GM21390 (cell line): Measurements from ENCODE around the gene FLYWCH2.

Experiments used
- ATAC-seq: cut with Tn5 transposase; IDR thresholded peaks from one replicate; pipeline ENCODE4 v1.9.1; 2021; ENCODE audit not compliant: unreplicated experiment

The FLYWCH2 gene

DNA sequence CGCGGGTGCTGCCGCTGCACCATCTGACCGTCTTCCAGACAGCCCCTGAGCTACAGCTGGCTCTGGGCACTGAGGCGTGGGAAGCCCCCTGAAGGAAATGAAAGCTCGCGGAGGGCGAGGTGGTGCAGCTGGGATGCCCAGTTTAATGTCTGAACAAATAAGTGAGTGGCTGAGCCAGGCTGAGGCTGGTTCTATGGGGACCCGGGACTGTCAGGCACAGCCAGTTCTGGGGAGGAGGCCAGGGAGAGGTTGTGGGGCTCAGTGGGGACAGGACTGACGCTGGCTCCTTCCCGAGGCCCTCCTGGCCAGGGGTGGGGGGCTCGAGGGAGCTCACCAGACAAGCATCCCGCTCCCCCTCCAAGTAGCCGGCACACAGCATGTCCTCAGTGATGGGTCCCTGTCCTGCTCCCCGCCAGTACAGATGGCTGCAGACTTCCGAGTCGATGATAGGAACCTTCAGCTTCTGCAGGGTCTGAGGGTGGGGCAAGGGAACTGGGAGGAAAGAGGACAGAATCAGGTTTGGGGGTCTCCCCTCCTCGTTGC is 29.4 kb upstream of the FLYWCH2 start:
- ATAC-seq, result no peak

DNA sequence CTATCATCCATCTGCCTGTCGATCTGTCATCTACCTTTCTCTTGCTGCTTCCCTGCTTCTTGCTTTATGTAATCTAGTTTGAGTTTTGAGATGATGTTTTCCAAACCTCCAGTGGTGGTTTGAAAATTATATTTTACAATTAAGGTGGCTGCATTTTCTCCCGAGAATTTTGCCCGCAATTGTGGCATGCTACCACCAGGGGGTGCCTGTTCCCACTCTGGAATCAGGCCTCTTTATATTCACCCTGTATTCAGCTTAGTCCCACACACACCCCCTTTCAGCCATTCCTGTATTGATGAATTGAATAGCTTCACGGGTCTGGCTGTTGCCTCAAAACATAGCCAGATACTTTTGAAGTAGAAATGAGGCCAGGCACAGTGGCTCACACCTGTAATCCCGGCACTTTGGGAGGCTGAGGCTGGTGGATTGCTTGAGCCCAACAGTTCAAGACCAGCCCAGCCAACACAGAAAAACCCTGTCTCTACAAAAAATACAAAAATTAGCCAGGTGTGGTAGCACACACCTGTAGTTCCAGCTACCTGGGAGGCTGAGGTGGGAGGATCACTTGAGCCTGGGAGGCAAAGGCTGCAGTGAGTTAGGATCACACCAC is 28.2 kb upstream of the FLYWCH2 start:
- no peak for ATAC-seq

DNA sequence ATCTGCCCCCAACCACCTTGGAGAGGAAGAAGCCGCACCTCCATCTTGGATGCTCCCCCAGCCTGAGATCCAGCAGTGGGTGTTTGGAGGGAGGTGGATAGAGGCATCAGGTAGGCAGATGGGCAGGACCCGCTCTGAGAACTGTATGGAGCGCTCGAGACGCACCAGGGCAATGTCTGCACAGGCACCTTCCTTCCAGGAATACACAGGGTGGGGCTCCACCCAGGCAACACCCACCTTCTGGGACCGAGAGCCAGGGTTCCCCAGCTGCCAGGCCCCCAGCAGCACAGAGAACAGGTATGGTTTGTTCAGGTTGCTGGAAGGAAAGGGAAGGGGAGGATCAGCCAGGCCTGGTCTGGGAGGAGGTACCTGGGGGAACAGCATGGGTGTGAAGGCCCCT is 27.5 kb upstream of the FLYWCH2 start:
- ATAC-seq, result no peak

DNA sequence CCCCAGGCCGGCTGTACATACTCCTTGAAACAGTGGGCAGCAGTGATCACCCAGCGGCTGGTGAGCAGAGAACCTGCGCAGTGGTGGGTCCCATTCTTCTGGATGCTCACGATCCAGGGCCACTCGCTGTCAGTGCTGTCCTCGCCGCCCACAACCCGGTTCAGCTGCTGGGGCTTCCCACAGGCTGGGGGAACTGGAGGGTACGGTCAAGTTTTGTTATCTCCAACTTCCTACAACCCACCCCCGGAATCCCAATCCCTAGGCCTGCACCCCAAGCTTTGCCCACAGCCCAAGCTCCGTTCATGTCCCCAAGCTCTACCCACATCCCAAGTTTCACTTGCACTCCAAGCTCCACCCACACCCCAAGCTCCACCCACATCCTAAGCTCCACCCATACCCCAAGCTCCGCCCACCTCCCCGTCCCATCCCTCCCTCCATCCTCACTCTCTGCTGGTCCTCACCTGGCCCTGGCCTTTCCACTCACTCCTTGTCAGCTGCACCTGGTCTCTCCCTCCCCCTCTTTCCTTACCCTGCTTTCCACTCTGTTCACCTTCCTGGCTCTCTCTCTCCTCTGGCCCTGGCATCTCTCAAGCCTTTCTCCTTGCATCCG is 26.8 kb upstream of the FLYWCH2 start:
- no peak for ATAC-seq

DNA sequence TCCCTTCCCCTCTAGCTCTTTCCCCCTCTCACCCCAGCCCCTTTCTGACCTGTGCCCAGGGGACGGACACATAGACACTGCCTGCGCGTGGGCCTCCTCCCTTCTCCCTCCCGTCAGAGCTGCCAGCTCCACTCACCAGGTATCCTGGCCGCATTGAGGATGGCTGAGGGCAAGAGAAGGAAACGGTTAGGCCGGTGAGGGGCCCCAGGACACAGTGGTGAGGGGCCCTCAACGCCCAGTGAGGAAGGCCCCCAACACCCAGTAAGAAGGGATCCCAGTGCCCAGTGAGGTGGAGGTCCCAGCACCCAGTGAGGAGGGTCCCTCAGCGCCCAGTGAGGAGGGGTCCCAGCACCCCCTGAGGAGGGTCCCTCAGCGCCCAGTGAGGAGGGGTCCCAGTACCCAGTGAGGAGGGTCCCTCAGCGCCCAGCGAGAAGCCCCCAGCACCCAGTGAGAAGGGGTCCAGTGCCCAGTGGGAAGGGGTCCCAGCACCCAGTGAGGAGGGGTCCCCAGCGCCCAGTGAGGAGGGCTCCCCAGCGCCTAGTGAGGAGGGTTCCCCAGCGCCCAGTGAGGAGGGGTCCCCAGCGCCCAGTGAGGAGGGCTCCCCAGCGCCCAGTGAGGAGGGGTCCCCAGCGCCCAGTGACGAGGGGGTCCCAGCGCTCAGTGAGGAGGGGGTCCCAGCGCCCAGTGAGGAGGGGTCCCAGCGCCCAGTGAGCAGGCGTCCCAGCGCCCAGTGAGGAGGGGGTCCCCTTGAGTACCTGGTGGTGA is 26.1 kb upstream of the FLYWCH2 start:
- ATAC-seq, result no peak

DNA sequence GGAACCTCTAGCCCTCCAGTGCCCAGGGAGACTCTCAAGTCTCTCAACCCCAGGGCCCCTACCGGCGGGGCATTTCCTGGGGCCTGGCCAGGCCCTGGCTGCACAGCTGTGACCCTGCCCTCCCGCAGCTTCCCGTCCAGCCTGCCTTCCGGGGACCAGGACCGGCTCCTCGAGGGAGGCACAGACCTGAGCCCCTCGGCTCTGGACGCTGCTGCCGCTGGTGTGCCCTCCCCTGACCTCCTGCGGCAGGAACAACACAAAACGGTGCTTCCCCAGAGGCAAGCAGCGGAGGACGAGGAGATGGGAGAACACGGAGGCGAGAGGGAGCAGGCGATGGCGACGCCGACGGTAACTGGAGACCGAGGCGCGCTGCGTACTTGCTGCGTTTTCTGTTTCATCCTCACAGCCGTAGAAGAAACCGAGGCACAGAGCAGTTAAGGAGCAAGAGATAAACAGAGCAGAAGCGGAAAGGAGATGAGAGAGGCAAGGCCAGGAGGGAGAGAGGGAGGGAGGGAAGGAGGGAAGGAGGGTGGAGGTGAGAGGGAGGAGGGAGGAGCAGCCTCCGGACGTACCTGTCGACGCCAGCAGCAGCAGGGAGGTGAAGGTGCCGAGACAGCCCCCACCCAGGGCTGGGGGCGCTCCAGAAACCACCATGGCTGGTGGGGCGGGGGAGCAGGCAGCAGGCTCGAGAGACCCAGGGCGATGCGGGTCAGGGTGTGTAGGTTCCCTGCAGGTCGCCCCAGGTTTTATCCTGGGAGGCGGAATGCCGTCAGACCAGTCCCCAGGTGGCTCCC is 25.4 kb upstream of the FLYWCH2 start, which contains the start of gene PRSS22:
Gene PRSS22 (minus strand): TSS at position 720 of the 794 bp plus-strand sequence. CDS start 66 bp downstream, at position 654.
- ATAC-seq, result no peak

DNA sequence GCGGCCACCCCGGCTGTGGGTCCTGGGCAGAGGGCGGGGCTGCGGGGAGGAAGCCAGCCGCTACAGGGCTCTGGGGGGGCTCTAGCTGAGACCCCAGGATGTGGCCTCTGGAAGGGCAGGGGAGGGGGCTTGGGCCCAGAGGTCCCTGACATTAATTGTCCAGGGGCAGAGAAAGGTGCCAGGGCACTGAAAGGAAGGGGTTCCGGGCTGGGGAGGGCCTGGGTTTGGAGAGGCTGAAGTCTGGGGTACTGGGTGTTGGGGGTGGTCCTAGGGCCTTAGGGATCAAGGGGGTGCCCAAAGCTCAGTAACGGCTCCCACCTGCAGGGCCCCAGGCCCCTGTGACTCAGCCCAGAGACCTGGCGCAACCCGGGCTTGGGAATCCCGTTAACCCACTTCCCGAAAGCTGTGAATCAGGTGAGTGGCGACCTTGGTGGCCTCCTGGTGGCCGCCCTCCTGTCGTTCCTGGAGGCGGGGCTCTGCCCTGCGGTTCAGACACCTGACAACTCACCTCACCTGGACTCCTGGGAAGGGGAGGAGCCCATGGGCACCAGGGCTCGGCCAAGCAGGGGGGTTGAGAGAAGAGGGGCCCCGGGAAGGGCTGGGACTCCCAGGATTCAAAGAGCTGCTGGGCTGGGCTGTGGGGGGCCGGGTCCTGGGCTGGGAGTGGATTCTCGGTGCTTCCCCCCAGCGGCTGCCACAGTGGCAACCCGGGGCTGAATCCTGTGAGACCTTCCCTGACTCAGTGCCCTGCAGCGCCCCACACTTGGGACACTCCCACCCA is 24.6 kb upstream of the FLYWCH2 start:
- no peak for ATAC-seq

DNA sequence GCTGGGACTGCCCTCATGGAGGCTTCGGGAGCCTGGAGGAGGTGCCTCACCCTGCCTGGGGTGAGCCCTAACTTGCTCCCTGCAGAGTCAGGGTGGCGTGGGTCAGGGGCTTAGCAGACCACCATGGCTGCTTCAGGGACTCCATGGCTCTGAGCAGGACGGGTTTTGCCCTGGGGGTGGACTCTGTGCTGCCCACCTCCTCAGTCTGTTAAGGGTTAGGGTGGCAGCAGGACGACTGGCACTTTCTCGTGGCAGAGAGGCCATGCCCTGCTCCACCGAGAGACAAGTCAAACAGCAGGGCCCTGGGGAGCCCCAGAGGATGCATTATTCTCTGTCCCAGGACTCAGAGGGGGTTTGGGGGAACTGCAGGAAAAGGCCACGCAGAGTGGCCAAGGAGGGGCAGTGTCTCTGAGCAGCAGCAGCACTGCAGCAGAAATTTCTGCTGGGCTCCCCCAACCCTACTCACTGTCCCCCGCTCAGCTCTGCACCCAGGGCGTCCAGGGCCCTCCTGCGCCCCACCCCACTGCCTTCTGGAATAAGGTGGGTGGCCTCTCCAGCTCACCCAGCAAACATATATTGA is 23.2 kb upstream of the FLYWCH2 start:
- no peak for ATAC-seq

DNA sequence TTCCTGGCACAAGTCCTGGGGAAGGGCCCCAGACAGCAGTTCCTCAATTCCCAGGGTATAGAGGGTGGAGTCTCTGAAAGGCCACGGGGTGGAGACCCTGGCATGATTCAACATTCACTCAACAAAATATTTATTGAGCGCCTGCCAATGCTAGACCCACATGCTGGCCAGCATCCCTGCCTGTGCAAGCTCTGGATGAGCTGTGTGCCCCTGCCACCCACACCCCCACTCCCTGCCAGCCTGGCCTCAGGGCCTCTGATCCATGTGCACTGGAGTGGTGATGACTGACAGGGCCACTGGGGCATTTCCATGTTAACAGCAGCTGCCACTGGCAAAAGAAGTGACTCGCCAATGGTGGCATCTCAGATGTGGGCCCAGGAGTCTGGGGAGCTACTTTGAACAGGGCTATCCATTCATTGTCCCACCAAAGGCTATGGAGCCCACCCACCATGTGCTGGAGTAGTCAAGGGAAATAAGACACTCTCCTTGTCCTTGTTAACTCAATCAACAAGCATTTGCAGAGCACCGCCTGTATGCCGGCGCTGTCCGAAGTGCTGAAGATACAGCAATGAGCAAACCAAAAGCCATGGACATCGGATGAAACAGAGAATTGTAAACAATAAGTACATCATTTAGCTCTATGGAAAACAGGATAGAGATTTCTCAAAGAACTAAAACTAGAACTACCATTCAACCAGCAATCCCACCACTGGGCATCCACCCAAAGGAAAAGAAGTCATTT is 22.0 kb upstream of the FLYWCH2 start:
- no peak for ATAC-seq

DNA sequence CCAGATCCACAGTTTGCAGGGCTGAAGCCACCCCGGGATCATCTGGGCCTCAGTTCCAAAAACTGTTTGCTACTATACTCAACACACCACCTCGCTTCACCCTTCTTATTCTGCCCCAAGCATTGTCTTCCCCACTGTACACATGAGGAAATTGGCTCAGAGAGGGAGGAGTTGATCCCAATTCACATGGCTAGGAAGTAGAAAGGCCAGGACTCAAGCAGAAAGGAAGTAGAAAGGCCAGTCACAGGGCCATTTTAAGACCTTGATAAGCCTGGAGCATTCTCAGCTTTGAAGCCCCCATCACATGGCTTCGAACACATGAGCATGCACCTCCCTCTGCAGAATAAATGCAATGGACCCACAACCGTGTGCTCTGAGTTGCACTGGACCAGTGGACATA is 17.4 kb upstream of the FLYWCH2 start:
- no peak for ATAC-seq

DNA sequence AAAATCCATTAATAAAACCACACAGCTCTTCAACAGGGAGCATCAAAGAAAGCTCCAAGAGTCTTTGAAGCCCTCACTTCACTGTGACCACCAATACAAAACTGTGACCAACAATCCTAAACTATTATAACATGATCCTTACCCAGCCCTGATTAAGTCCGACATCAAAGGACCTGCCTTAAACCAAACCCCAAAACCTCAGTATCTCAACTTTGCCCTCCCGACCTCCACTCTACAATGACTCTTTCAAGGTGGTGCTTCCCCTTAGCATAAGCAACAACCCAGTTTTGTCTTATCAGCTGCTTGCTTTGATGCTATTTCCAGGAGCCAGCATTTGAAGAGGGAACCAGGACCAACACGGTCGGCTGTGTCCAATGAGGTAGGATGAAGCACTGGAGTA is 16.6 kb upstream of the FLYWCH2 start:
- ATAC-seq, result no peak

DNA sequence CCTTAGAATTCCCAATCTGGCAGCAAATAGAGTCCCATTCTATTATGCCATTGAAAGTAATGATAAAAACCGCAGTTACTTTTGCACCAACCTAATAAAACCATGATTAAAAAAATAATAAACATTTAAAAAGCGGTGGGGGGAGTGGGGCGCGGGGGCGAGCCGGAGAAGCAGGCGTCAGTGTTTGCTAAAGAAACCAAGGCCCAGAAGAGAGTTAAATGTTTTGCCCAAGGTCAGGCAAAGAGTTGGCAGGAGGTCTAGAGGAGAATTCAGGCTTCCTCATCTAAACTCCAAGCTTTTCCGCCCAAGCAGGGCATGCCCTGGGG is 15.4 kb upstream of the FLYWCH2 start:
- no peak for ATAC-seq

DNA sequence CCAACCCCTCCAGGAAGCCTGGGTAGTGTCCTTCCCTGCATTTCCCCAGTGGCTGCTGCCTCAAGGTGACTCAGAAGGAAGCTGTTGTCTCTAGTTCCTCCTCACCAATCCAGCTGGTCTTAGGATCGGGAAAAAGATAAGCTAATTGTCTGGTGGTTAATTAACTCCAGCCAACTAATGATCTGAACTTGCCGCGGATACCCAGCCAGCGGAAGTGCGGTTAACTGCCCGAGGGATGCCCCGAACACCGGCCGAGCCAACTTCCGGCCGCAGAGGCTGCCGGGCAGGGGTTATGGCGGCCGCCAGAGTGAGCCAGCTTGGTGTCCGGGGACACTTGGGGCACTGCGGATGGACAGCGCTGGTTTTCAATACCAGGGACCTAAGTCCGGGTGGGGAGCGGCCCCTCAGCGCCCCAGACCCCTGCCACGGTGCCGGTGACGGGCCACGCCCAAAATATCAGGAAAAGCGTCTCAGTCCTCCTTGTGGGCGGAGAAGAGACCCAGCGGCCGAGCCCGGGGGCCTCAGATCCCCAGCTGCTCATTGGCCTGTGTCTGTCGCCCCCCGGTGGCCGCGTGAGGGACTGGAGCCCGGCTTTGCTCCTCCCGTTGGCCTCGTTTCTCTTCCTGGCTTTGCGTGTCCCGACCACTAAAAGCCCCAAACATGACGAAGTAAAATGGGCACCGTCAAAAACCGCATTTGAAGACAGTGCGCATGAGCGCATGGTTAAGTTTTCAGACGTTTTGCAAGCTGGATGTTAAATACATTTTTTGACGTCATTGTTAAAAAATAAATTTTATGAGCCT is 14.8 kb upstream of the FLYWCH2 start:
- ATAC-seq, result peak; percentile 84

DNA sequence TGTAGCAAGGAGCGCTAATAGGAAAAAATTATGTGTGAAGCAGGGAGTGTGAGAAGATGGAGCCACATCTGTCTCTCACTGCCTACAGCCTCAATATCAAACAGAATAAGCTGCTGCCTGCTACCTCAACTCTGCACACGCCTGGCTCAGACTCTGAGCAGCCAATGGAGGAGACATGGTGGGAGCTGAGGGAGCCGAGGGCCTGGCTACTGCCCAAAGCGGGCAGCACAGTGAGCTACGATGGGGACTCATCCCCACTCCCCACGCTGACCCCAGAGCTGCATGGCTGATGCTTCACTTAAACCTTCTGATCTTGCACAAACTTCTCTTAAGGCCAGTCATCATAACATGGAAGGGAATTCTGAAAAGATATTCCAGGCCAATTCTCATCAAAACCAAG is 11.1 kb upstream of the FLYWCH2 start:
- ATAC-seq, result no peak

DNA sequence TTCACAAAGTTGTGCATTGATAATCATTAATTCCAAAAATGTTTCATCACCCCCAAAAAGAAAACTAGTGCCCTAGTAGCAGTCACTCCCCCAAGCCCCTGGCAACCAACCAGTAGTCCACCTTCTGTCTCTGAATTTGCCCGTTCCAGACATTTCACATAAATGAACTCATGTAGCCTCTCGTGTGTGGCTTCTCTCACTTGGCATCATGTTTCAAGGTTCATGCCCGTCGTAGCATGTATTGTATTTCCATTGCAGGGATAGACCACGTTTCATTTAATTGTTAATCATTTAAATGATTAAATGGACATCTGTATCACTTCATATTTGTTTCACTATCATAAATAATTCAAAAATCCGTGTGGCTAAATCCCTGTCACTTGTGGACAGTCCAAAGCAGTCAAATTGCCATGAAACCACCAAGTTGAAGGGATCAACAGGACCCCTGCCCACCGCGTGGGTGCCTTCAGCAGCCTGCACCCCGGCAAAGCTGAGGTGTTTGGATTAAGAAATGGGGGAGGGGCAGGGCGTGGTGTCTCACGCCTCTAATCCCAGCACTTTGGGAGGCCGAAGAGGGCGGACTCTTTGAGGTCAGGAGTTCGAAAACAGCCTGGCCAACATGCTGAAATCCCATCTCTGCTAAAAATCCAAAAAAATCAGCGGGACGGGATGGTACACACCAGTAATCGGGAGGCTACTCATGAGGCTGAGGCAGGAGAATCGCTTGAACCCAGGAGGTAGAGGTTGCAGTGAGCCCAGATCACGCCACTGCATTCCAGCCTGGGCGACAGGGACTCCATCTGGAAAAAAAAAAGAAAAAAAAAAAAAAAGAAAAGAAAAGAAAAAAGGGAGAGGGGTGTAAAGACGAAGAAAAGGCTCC is 8.7 kb upstream of the FLYWCH2 start:
- ATAC-seq, result no peak

DNA sequence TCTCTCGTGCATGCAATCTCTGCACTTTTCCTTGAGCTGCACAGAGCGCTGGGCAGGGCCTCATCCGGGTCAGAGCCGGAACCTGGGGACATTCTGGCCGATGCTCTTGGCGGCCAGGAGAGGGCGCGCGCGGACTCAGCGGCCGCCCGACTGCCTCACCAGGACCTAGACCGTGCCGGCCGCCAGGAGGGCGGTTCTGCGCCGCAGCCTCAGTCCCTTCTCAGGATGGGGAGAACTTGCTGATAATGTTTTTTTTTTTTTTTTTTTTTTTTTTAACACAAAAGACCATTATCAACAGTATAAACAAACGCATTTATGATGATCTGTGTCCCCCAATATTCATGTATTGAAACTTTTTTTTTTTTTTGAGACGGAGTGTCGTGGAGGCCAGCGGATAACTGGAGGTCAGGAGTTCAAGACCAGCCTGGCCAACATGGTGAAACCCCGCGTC is 8.1 kb upstream of the FLYWCH2 start:
- no peak for ATAC-seq

DNA sequence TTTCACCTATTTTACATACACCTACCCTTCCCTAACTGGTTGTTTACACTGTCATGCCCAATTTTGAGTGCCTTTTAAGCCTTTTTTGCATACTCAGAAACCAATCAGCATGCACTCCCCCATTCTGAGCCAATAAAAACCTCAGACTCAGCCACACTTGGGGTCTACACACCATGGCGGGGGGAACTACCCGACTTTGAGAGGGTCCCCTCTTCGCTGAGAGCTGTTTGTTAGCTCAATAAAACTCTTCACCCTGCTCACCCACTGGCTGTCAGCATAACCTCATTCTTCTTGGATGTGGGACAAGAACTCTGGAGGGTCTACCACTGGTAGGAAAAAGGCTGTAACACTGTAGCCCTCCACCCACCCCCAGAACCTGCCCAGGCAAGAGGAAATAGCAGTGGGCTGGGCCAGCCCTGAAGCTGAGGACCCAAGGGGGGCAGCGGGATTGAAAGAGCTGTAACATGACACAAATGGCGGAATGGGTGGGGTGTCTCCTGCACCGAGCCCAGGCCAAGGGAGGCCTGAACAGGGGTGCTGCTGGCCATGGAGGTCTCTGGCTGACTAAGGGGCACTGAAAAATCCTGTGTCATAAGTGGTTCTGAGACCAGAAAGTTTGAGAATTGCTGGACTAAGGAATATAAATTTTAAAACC is 3.0 kb upstream of the FLYWCH2 start:
- ATAC-seq, result no peak
